ENCODE data around the gene DBNDD2. TPM values are rescaled to one million over a fixed set of nuclear protein-coding genes. Genes with fewer than 3 reads are reported as not detected.
A peak's percentile ranks its signal among the peaks of the same experiment; 100 is the strongest.

DBNDD2 gene
- polyA plus RNA-seq (2013) = 26.7 TPM

GRCh38 chr20:45407783-45408645 is at the start of gene DBNDD2:
Gene DBNDD2, plus strand, starts transcription at chr20:45408289. Its CDS starts 179 bp downstream, at chr20:45408468.
- CTCF ChIA-PET = interaction anchor here (0.8 to 3.9 kb wide), 8 partner anchors 8 to 43 kb away, joined by 3 to 37 read pairs (median 7); partner anchors contain the start of genes PIGT and TP53TG5
- peaks cover 0 to 17% (median 3%) of the 10 kb centered on the region in 4 experiments for H3K36me3 ChIP-seq (ENCODE audit: control insufficient read depth in 4 of 4, insufficient read depth in 4 of 4, low read length in 3 of 4)
- peaks cover 4 to 14% (median 9%) of the 10 kb centered on the region in 5 experiments for H3K27me3 ChIP-seq (replicated peaks in 2 of 5; ENCODE audit: control insufficient read depth in 4 of 5, insufficient read depth in 5 of 5, low read length in 4 of 5)
- H3K27ac ChIP-seq (ENCODE audit: insufficient read depth in 1 of 2, low read depth in 1 of 2, low read length in 2 of 2, poor library complexity in 1 of 2, severe bottlenecking in 2 of 2) = no peak within 1 kb of the TSS
- H3K4me3 ChIP-seq (ENCODE audit: control insufficient read depth in 1 of 7, extremely low read depth in 1 of 7, insufficient read depth in 4 of 7, low read depth in 2 of 7, low read length in 6 of 7) = peak within 1 kb of the TSS; percentile 11 to 87 (median 74)
- DNase-seq = no peak
- 96% methylated on average over 17 of the region's 21 CpGs for WGBS (ENCODE audit: insufficient coverage)
- H3K9me3 ChIP-seq (ENCODE audit: control extremely low read depth in 1 of 5, control insufficient read depth in 4 of 5, insufficient read depth in 2 of 5, low read depth in 1 of 5, low read length in 4 of 5) = no peaks in the 10 kb centered on the region
- POLR2A ChIA-PET = interaction anchor here (0.8 to 1.9 kb wide), 2 partner anchors 8 to 45 kb away, joined by 5 to 7 read pairs; partner anchors contain the start of genes PIGT and SYS1
- peaks cover 2 to 38% (median 34%) of the 10 kb centered on the region in 4 experiments for H3K4me1 ChIP-seq (ENCODE audit: control extremely low read depth in 1 of 4, control insufficient read depth in 4 of 4, insufficient read depth in 4 of 4, low read length in 3 of 4)

GRCh38 chr20:45359069-45359405 is 49.1 kb upstream of the DBNDD2 start:
- ChIA-PET CTCF (interaction anchor here (0.8 to 22.7 kb wide), 8 partner anchors 12 to 91 kb away, joined by 3 to 353 read pairs (median 12); partner anchors contain the start of gene SDC4), POLR2A (no interaction called here)
- Histone ChIP-seq H3K4me3 (ENCODE audit: control insufficient read depth in 1 of 7, extremely low read depth in 1 of 7, insufficient read depth in 4 of 7, low read depth in 2 of 7, low read length in 6 of 7) (no peak overlapping the region), H3K27me3 (replicated peaks in 2 of 5; ENCODE audit: control insufficient read depth in 4 of 5, insufficient read depth in 5 of 5, low read length in 4 of 5) (no peaks in the 10 kb centered on the region), H3K9me3 (ENCODE audit: control extremely low read depth in 1 of 5, control insufficient read depth in 4 of 5, insufficient read depth in 2 of 5, low read depth in 1 of 5, low read length in 4 of 5) (no peaks in the 10 kb centered on the region), H3K4me1 (ENCODE audit: control extremely low read depth in 1 of 4, control insufficient read depth in 4 of 4, insufficient read depth in 4 of 4, low read length in 3 of 4) (peaks cover 10 to 57% (median 40%) of the 10 kb centered on the region in 4 experiments), H3K36me3 (ENCODE audit: control insufficient read depth in 4 of 4, insufficient read depth in 4 of 4, low read length in 3 of 4) (no peaks in the 10 kb centered on the region), H3K27ac (ENCODE audit: insufficient read depth in 1 of 2, low read depth in 1 of 2, low read length in 2 of 2, poor library complexity in 1 of 2, severe bottlenecking in 2 of 2) (no peak overlapping the region)
- DNase-seq = no peak
- 94% methylated on average over 5 of the region's 7 CpGs for WGBS (ENCODE audit: insufficient coverage)

- H3K36me3 ChIP-seq (ENCODE audit: control insufficient read depth in 4 of 4, insufficient read depth in 4 of 4, low read length in 3 of 4) = no peaks in the 10 kb centered on the region
- H3K27ac ChIP-seq (ENCODE audit: insufficient read depth in 1 of 2, low read depth in 1 of 2, low read length in 2 of 2, poor library complexity in 1 of 2, severe bottlenecking in 2 of 2) = no peak overlapping the region
- H3K4me1 ChIP-seq (ENCODE audit: control extremely low read depth in 1 of 4, control insufficient read depth in 4 of 4, insufficient read depth in 4 of 4, low read length in 3 of 4) = peaks cover 11 to 60% (median 42%) of the 10 kb centered on the region in 4 experiments
- POLR2A ChIA-PET = no interaction called here
- no peak for DNase-seq
- no peaks in the 10 kb centered on the region for H3K9me3 ChIP-seq (ENCODE audit: control extremely low read depth in 1 of 5, control insufficient read depth in 4 of 5, insufficient read depth in 2 of 5, low read depth in 1 of 5, low read length in 4 of 5)
- H3K4me3 ChIP-seq (ENCODE audit: control insufficient read depth in 1 of 7, extremely low read depth in 1 of 7, insufficient read depth in 4 of 7, low read depth in 2 of 7, low read length in 6 of 7) = no peak overlapping the region
- WGBS (ENCODE audit: insufficient coverage) = 92% methylated on average over 8 of the region's 9 CpGs
- CTCF ChIA-PET = interaction anchor here (0.8 to 22.7 kb wide), 9 partner anchors 8 to 90 kb away, joined by 3 to 353 read pairs (median 7); partner anchors contain the start of gene SDC4
- no peaks in the 10 kb centered on the region for H3K27me3 ChIP-seq (replicated peaks in 2 of 5; ENCODE audit: control insufficient read depth in 4 of 5, insufficient read depth in 5 of 5, low read length in 4 of 5)
Observed at GRCh38 chr20:45359406-45360148, 48.5 kb upstream of the DBNDD2 start.

GRCh38 chr20:45361793-45362192 is 46.3 kb upstream of the DBNDD2 start:
- ChIA-PET POLR2A (interaction anchor here (1.4 to 2.7 kb wide), 2 partner anchors 14 to 40 kb away, joined by 4 to 16 read pairs; partner anchors contain the start of gene SDC4), CTCF (interaction anchor here (0.7 to 22.7 kb wide), 16 partner anchors 9 to 410 kb away, joined by 3 to 353 read pairs (median 6); partner anchors contain the start of gene SDC4)
- WGBS (ENCODE audit: insufficient coverage) = 0% methylated on average over 1 of the region's 6 CpGs
- peaks cover 4 to 21% (median 13%) of the 10 kb centered on the region in 4 experiments for H3K36me3 ChIP-seq (ENCODE audit: control insufficient read depth in 4 of 4, insufficient read depth in 4 of 4, low read length in 3 of 4)
- H3K27ac ChIP-seq (ENCODE audit: insufficient read depth in 1 of 2, low read depth in 1 of 2, low read length in 2 of 2, poor library complexity in 1 of 2, severe bottlenecking in 2 of 2) = no peak overlapping the region
- H3K4me1 ChIP-seq (ENCODE audit: control extremely low read depth in 1 of 4, control insufficient read depth in 4 of 4, insufficient read depth in 4 of 4, low read length in 3 of 4) = peaks cover 11 to 60% (median 42%) of the 10 kb centered on the region in 4 experiments
- peak in 2 of 3 donors; percentile 51 to 64 for DNase-seq
- peak overlapping the region in 2 of 7 experiments; percentile 15 to 36 for H3K4me3 ChIP-seq (ENCODE audit: control insufficient read depth in 1 of 7, extremely low read depth in 1 of 7, insufficient read depth in 4 of 7, low read depth in 2 of 7, low read length in 6 of 7)
- no peaks in the 10 kb centered on the region for H3K9me3 ChIP-seq (ENCODE audit: control extremely low read depth in 1 of 5, control insufficient read depth in 4 of 5, insufficient read depth in 2 of 5, low read depth in 1 of 5, low read length in 4 of 5)
- no peaks in the 10 kb centered on the region for H3K27me3 ChIP-seq (replicated peaks in 2 of 5; ENCODE audit: control insufficient read depth in 4 of 5, insufficient read depth in 5 of 5, low read length in 4 of 5)

- Histone ChIP-seq H3K9me3 (ENCODE audit: control extremely low read depth in 1 of 5, control insufficient read depth in 4 of 5, insufficient read depth in 2 of 5, low read depth in 1 of 5, low read length in 4 of 5) (no peaks in the 10 kb centered on the region), H3K4me1 (ENCODE audit: control extremely low read depth in 1 of 4, control insufficient read depth in 4 of 4, insufficient read depth in 4 of 4, low read length in 3 of 4) (peaks cover 15 to 58% (median 44%) of the 10 kb centered on the region in 4 experiments), H3K27ac (ENCODE audit: insufficient read depth in 1 of 2, low read depth in 1 of 2, low read length in 2 of 2, poor library complexity in 1 of 2, severe bottlenecking in 2 of 2) (peak within 1 kb of the TSS; percentile 89 to 95), H3K4me3 (ENCODE audit: control insufficient read depth in 1 of 7, extremely low read depth in 1 of 7, insufficient read depth in 4 of 7, low read depth in 2 of 7, low read length in 6 of 7) (peak within 1 kb of the TSS; percentile 59 to 92 (median 85)), H3K36me3 (ENCODE audit: control insufficient read depth in 4 of 4, insufficient read depth in 4 of 4, low read length in 3 of 4) (peaks cover 4 to 33% (median 21%) of the 10 kb centered on the region in 4 experiments), H3K27me3 (replicated peaks in 2 of 5; ENCODE audit: control insufficient read depth in 4 of 5, insufficient read depth in 5 of 5, low read length in 4 of 5) (no peaks in the 10 kb centered on the region)
- CTCF ChIA-PET = interaction anchor here (0.6 to 22.7 kb wide), 25 partner anchors 10 to 421 kb away, joined by 3 to 353 read pairs (median 4); partner anchors contain the start of genes PIGT and SDC4
- WGBS (ENCODE audit: insufficient coverage) = 0% methylated on average over 53 of the region's 55 CpGs
- peak; percentile 98 to 99 (median 98) for DNase-seq
- POLR2A ChIA-PET = interaction anchor here (0.9 to 2.7 kb wide), 6 partner anchors 9 to 74 kb away, joined by 4 to 16 read pairs (median 5); partner anchors contain the start of gene SDC4
Observed at GRCh38 chr20:45362804-45363610, 45.1 kb upstream of the DBNDD2 start, which contains the start of gene SYS1. Gene SYS1, plus strand, starts transcription at chr20:45363156. Its CDS starts 376 bp downstream, at chr20:45363532.
